Stimulated activated CD8-positive, alpha-beta memory T cell treated with anti-CD3 and anti-CD28 coated beads, Interleukin-4, amount 100 ng/mL, for 24 hours (primary cell): ENCODE data around the gene BRINP2.

Experiments
- DNase-seq: peaks from one replicate; pipeline ENCODE4 v3.0.0-alpha.2; 2020; ENCODE audit warnings: low read depth

BRINP2 gene

GRCh38 chr1:177274687-177275211 is 104.0 kb downstream of the BRINP2 start:
- no peak for DNase-seq

DNA sequence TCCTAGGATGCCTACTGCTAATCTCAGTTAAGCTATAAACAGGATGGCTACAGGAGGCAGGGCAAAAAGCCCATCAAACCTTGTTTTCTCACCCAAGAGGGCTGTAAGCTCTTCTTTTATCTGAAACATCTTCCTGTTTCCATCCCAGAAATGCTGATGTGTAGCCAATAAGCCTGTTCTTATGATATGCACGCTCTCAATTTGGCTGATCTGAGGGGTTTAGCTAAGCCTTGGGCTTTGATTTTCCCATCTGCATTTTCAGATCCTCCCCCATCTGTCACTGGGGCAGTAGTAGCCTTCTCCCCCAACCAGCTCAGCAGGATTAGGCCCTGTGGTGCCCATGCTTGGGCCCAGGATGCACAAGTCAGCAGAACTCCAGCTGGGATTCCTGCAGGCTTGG is 105.0 kb downstream of the BRINP2 start:
- no peak for DNase-seq

GRCh38 chr1:177278626-177279390 is 108.0 kb downstream of the BRINP2 start:
- DNase-seq, result no peak

DNA sequence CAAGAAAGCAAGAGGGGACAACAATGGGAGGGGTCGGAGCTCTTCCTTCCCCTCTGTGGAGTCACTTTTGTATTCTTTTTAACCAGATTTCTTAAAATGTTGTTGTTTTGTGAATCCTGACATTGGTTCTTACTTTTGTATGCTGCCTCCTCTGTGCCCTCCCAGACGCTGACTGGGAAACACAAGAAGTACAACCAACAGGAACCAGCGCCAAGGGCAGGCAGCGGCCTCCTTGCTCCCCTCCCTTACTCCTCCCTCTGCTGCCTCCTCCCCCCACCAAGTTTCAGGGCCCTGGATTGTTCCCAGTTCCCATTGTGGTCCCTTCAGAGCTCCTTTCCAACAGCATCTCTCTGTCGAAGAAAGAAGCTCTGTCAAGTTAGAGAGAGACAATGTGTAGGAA is 111.1 kb downstream of the BRINP2 start:
- DNase-seq, result no peak

- DNase-seq, result no peak
Observed at GRCh38 chr1:177282976-177283375, 112.2 kb downstream of the BRINP2 start.

- DNase-seq, result no peak
Observed at GRCh38 chr1:177283380-177283779, 112.6 kb downstream of the BRINP2 start.

GRCh38 chr1:177286396-177286795 is 115.6 kb downstream of the BRINP2 start:
- no peak for DNase-seq

GRCh38 chr1:177287270-177287669 is 116.5 kb downstream of the BRINP2 start:
- no peak for DNase-seq

- DNase-seq, result no peak
Observed at GRCh38 chr1:177287994-177288393, 117.2 kb downstream of the BRINP2 start.

GRCh38 chr1:177289532-177289931 is 118.8 kb downstream of the BRINP2 start:
- DNase-seq, result no peak

DNA sequence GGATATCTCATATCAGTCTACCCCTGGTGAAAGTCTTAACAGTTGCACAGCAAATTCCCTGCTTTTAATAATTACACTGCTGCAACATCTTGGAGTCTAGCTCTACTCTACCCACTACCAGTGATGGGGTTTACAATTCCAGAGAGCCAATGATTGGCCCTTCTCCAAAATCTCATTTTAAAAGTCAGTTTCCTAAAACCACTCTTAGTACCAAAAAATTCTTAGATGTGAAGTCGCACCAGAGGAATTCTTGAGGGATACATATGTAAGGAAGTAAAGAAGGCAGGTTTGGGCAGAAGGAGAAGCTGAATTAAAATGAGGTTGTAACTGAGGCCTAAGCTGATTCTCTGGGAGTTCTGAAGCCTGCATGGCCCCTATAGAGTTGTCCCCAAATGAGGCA is 129.7 kb downstream of the BRINP2 start:
- no peak for DNase-seq

GRCh38 chr1:177301425-177302124 is 130.8 kb downstream of the BRINP2 start:
- DNase-seq, result no peak

- no peak for DNase-seq
Observed at GRCh38 chr1:177302357-177303044, 131.7 kb downstream of the BRINP2 start.

- DNase-seq, result no peak
Observed at GRCh38 chr1:177305040-177306018, 134.6 kb downstream of the BRINP2 start.

GRCh38 chr1:177306019-177306415 is 135.3 kb downstream of the BRINP2 start:
- DNase-seq, result no peak

DNA sequence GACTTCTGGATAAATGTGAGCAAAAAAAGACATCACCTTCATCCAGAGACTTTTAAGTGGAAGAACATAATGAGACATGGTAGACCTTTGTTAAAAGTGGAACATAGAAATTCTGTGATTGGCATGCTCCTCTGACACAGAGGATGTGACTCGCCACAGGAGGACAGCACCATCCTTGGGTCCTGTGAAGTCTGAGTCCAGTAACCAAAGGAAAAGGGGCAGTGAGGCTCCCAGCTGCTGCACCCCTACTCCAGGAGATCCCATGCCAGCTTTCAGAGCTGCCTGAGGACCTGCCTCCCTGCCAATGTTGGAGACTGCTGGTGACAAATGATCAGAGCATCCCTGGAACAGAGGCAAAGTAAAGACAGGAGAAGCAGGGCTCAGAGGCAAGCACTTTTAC is 136.2 kb downstream of the BRINP2 start:
- DNase-seq, result no peak

- no peak for DNase-seq
Observed at GRCh38 chr1:177307771-177308170, 137.0 kb downstream of the BRINP2 start.

DNA sequence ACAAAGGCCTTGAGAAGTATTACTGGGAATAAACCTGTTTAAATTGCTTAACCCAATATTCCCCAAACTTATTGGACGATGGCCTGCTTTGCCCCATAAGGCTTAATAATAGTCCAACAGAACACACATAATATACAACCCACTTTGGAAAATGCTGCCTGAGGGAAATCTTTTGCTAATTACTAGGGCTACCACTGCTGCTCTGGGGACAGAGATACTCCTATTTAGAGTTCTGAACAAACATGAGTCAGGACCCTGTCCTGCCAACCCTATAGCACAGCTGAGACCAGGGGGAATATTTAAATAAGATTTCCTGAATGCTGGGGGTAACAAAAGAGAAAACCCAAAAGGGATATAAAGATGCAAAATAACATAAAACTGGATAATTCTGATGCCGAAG is 139.1 kb downstream of the BRINP2 start:
- DNase-seq, result no peak

DNA sequence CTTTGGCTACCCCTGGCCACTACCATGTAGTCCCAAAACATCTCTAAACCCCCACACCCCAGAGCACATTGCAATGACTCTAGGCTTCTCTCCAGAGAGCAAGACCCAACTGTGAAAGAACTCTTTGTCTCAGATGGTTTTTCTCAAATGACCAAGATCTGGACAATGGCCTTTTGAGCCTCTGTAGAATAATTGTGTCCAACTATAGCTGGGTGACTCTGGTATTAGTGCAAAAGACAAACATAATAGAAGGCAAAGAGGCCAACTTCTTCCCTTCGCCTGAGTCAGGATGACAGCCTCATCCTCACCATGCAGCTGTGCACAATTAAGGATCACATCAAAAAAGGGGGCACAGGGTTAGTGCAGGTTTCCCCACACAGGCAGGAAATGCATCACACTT is 139.6 kb downstream of the BRINP2 start:
- no peak for DNase-seq

GRCh38 chr1:177311111-177311510 is 140.4 kb downstream of the BRINP2 start:
- no peak for DNase-seq

GRCh38 chr1:177311586-177311985 is 140.8 kb downstream of the BRINP2 start:
- DNase-seq, result no peak

GRCh38 chr1:177315261-177315660 is 144.5 kb downstream of the BRINP2 start:
- DNase-seq, result no peak
